Central memory CD4-positive, alpha-beta T cell (primary cell): ENCODE data around the gene ROPN1B.
"Not testable (repeated sequence)": the region's sequence is repeated elsewhere in the genome, so short reads cannot be mapped to it uniquely, and the experiment has no call there.

Experiments used
- DNase-seq: peaks from one replicate; pipeline ENCODE4 v3.0.0; 2022
- total RNA-seq, 3 experiments: gene quantifications; one replicate each; lab custom pipeline; 2026; lab: John Stamatoyannopoulos, UW

The ROPN1B gene
- total RNA-seq = 0 reads per million in 3 experiments

DNA sequence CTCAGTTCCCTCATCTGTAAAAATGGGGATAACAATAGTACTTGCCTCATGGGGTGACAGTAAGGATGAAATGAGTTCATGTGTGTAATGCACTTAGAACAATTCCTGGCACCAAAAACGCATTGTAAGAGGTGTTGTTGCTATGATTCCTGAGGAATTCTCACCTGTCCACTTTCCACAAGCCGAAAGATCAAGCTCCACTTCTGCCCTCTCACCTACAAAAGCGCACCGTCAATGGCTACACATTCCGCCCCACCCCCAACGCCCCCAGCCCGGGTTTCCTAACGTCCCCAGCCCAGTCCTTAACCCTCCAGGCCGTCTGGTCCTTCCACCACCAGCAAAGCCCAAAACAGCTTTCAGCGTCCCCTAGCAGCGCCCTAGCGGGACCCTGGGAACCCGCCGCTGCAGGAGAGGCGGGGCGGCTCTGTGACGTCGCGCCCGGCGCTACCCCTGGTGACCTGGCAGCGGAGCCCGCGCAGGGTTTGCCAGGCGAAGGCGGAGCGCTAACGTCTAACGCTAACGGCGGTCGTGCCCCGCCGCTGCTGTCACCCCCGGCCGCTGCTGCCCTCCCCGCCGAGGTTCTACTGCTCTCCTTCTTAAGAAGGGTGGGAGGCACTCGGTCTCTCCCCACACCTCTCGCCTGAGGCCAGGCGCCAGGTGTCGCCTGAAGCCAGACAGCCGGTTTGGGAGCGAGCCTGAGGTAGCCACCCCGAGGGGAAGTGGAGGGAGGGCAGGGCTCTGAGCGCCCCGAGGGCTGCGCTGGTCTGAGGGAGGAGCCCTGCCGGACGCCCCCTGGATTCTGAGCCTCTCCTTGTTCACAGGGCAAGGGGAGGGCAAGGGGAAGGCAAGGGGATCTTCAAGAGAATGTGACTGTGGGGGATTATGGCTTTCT, at the start of gene ROPN1B:
ROPN1B (plus strand) TSS at position 478 of the 892 bp plus-strand sequence. CDS start 2,877 bp downstream, outside the sequence.
- DNase-seq = not testable (repeated sequence)

GRCh38 chr3:125920191-125920590, 48.8 kb upstream of the ROPN1B start:
- DNase-seq = not testable (repeated sequence)

GRCh38 chr3:125920751-125921279, 48.2 kb upstream of the ROPN1B start:
- DNase-seq = not testable (repeated sequence)

- peak; percentile 33 for DNase-seq
These were observed 47.3 kb upstream of the ROPN1B start for GRCh38 chr3:125921712-125922111.

- DNase-seq = not testable (repeated sequence)
These were observed 45.5 kb upstream of the ROPN1B start for GRCh38 chr3:125923324-125924115.

- not testable (repeated sequence) for DNase-seq
These were observed 44.7 kb upstream of the ROPN1B start for GRCh38 chr3:125924276-125924675.

- not testable (repeated sequence) for DNase-seq
These were observed 43.3 kb upstream of the ROPN1B start for GRCh38 chr3:125925727-125926126.

DNA sequence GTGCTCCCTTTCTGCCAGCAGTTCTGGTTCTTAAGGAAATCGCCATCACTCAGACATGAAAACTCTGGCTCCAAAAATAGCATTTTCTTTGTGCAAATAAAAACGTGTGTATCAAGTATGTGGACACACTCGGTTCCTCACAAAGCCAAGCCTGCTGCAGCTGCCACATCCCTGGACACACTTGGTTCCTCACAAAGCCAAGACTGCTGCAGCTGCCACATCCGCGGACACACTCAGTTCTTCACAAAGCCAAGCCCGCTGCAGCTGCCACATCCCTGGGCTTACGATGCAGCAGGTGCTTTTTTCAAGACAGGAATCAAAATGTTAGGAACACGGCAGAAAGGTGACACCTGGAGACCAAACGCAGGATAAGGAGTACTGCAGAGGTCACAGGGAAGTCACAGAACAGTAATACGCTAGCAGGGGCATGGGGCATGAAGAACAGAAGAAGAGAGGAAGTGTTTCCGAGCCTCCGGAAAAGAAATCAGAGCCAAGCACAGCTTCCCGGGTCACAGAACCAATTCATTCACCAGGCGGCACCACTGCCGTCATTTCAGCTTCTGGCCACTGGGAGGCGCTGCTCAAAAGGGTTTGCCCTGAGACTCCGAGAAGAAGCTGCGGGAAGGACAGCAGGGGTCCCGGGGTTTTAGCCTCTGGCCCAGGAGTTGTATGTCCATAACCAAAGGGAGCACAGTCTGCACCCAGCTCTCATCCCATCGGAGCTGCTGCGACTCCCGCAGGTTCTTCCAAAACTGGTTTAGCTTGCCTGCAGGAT, 40.0 kb upstream of the ROPN1B start:
- DNase-seq = peak; percentile 48

- not testable (repeated sequence) for DNase-seq
These were observed 39.2 kb upstream of the ROPN1B start for GRCh38 chr3:125929765-125930164.

- not testable (repeated sequence) for DNase-seq
These were observed 37.6 kb upstream of the ROPN1B start for GRCh38 chr3:125931355-125931880.

- not testable (repeated sequence) for DNase-seq
These were observed 35.4 kb upstream of the ROPN1B start for GRCh38 chr3:125933397-125934173.

DNA sequence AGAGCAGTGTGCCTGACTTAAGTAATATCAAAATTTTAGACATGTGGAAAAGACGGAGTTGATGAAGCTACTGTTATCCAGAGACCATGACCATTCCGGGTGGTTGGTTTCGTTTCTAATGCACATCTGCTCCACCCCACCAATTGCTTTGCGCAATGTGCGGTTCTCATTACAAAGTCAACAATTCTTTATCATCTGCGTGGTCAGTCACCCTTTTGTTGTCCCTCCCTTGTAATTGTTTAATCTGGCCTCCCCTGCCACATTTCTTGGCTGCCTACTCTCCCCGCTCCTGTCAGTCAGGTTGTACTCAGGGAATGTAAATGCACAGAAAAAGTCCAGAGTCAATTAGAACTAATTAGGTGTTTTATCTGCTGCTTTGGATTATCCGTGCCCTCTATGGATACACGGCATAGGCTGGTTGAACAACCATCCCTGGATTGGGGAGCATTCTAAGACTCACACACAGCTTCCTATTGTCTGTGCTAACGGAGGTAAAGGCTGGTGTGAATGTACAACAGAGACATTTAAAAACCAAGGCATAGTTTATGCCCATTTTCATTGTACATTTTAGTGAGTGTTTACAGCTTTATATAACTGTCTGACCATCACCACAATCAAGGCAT, 33.6 kb upstream of the ROPN1B start:
- DNase-seq = not testable (repeated sequence)

GRCh38 chr3:125936210-125936815, 32.7 kb upstream of the ROPN1B start:
- not testable (repeated sequence) for DNase-seq

GRCh38 chr3:125936891-125937290, 32.1 kb upstream of the ROPN1B start:
- DNase-seq = not testable (repeated sequence)

DNA sequence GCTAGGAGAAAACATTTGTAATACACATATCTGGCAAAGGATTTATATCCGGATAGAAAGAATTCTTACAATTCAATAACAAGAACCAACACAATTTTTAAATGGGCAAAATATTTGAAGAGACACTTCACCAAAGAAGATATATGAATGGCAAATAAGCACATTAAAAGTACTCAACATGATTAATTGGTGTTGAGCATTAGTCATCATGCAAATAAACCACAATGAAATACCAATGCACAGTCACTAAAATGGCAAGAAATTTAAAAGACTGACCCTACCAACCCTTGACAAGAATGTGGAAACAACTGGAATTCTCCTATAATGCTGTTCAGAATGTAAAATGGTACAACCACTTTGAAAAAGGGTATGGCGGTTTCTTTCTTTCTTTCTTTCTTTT, 21.2 kb upstream of the ROPN1B start:
- DNase-seq = not testable (repeated sequence)

GRCh38 chr3:125948901-125949300, 20.1 kb upstream of the ROPN1B start:
- DNase-seq = not testable (repeated sequence)

DNA sequence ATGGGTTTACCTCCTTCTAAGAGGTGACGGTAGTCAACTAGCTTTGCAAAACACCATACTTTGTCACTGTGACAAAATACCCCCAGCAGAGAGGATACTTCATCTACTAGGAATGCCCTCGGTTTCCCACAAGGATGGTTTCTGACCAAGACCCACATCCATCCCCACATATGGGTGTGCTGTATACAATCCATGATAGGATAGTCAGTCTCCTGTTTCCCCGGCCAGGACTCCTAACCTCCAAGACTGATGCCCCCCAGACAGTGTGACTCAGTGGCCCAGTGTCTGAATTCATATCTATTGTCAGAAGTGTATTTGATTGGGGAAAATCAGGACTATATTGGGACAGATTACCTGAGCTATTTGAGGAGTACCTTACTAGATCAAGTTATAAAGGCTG, 17.8 kb upstream of the ROPN1B start:
- not testable (repeated sequence) for DNase-seq

DNA sequence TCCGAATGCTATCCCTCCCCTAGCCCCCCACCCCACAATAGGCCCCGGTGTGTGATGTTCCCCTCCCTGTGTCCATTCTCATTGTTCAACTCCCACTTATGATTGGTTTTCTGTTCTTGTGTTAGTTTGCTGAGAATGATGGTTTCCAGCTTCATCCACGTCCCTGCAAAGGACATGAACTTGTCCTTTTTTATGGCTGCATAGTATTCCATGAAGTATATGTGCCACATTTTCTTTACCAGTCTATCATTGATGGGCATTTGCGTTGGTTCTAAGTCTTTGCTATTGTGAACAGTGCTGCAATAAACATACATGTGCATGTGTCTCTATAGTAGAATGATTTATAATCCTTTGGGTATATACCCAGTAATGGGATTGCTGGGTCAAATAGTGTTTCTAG, 12.0 kb upstream of the ROPN1B start:
- DNase-seq = not testable (repeated sequence)

DNA sequence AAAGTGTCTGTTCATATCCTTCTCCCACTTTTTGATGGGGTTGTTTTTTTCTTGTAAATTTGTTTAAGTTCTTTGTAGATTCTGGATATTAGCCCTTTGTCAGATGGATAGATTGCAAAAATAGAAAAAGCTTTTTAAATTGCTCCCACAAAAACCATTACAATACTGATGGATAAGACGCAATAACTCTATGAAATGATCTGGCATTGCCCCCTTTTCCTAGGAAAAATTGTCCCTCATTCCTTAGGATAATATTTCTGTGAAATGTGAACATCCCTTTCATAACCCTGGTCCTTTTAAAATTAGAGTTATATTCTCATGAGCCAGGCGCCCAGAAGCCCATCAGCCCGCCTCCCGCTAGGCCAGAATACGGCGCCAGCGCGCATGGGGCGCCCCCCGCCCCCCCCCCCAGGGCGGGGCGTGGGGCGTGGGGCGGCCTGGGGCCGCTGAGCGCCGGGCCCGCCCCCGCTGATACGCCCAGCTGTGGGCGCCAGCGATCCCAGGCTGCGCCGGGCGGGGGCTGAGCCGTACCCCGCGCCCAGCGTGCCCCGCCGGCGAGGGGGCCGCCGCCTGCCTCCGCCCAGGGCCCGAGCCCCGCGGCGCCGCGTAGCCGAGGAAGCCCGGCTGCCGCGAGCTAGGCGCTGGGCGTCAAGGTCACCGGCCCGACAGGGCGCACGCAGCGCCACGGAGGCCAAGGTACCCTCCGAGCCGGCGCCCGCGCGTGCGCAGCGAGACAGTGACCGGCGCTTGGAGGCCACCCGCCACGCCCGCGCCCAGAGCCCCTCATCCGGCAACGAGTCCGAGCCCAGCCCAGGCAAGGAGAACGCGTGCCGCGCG, 11.1 kb upstream of the ROPN1B start:
- no peak for DNase-seq
